H1 (cell line): ENCODE measurements around the gene TEN1. TPM values are rescaled to one million over a fixed set of nuclear protein-coding genes. Genes with fewer than 3 reads are reported as not detected.

ENCODE experiments used
- CTCF ChIA-PET: fragments of 300-600 bp; sonication (Branson Sonifier 250); formaldehyde crosslinking; loops from one replicate; lab custom pipeline; 2021; ENCODE audit not compliant: partially characterized antibody; lab: Charles Lee
- POLR2A ChIA-PET: fragments of 300-600 bp; sonication (Branson Sonifier 250); formaldehyde crosslinking; loops from one replicate; lab custom pipeline; 2021; ENCODE audit warnings: inconsistent platforms; ENCODE audit not compliant: partially characterized antibody; lab: Charles Lee
- DNase-seq, 2 experiments: peaks; one replicate each; pipeline versions ENCODE4 v3.0.0 to v3.0.0-alpha.2; 2010 to 2022; ENCODE audit warnings: low spot score in 2 of 2, low read depth in 1 of 2, mixed read lengths in 1 of 2
- FAIRE-seq: peaks from 2 replicates; lab custom pipeline; 2011; peaks lifted over from hg19 to GRCh38; lab: Jason Lieb, UNC
- H2AFZ ChIP-seq: 2 replicates; pipeline ENCODE4 v1.8.1; 2012; ENCODE audit warnings: low read length, inconsistent platforms
- H2AK5ac ChIP-seq: 2 replicates; pipeline ENCODE4 v1.6.1; 2013; ENCODE audit warnings: low read depth, low read length
- H2BK120ac ChIP-seq: replicated peaks from 2 replicates; pipeline ENCODE3; 2013; ENCODE audit warnings: low read depth, low read length, inconsistent platforms
- H2BK12ac ChIP-seq: 2 replicates; pipeline ENCODE4 v1.6.1; 2013; ENCODE audit warnings: low read depth, low read length
- H2BK15ac ChIP-seq: 2 replicates; pipeline ENCODE4 v1.6.1; 2013; ENCODE audit warnings: low read length
- H2BK20ac ChIP-seq: 2 replicates; pipeline ENCODE4 v1.6.1; 2013; ENCODE audit warnings: low read length
- H2BK5ac ChIP-seq: 2 replicates; pipeline ENCODE4 v1.6.1; 2013; ENCODE audit warnings: low read depth, low read length
- H3K14ac ChIP-seq: 2 replicates; pipeline ENCODE4 v1.6.1; 2013; ENCODE audit warnings: inconsistent platforms; ENCODE audit not compliant: insufficient read length
- H3K18ac ChIP-seq: 2 replicates; pipeline ENCODE4 v1.6.1; 2013; ENCODE audit warnings: low read length; ENCODE audit errors: extremely low read depth
- H3K23ac ChIP-seq: 2 replicates; pipeline ENCODE4 v1.6.1; 2013; ENCODE audit warnings: inconsistent platforms; ENCODE audit not compliant: insufficient read length
- H3K23me2 ChIP-seq: 2 replicates; pipeline ENCODE4 v1.6.1; 2013; ENCODE audit warnings: low read depth, low read length
- H3K27ac ChIP-seq: 2 replicates; pipeline ENCODE4 v1.6.1; 2011; ENCODE audit warnings: low read depth, low read length, inconsistent platforms
- H3K27me3 ChIP-seq, 4 experiments: replicated peaks in 1 of 4; 1 replicate in 1 of 4; 2 replicates in 3 of 4; pipeline versions ENCODE4 v1.6.1 to v1.8.1; 2011 to 2013; ENCODE audit warnings: low read length in 3 of 4, mild to moderate bottlenecking in 3 of 4, inconsistent platforms in 2 of 4, mixed read lengths in 2 of 4, moderate library complexity in 1 of 4; ENCODE audit not compliant: control insufficient read depth in 3 of 4, insufficient read depth in 3 of 4; ENCODE audit errors: extremely low read depth in 1 of 4
- H3K36me3 ChIP-seq, 4 experiments: 2 replicates each; pipeline versions ENCODE4 v1.6.1 to v1.8.1; 2011 to 2013; ENCODE audit warnings: mild to moderate bottlenecking in 4 of 4, low read length in 3 of 4, moderate library complexity in 2 of 4, control low read depth in 1 of 4, inconsistent platforms in 1 of 4; ENCODE audit not compliant: insufficient read depth in 4 of 4, control insufficient read depth in 2 of 4
- H3K4ac ChIP-seq: replicated peaks from 2 replicates; pipeline ENCODE3; 2013; ENCODE audit warnings: low read length, low read depth, mixed read lengths, inconsistent platforms; ENCODE audit not compliant: insufficient read length
- H3K4me1 ChIP-seq, 4 experiments: replicated peaks in 1 of 4; 1 replicate in 1 of 4; 2 replicates in 3 of 4; pipeline versions ENCODE4 v1.6.1 to v1.8.1; 2011 to 2013; ENCODE audit warnings: low read length in 3 of 4, inconsistent platforms in 2 of 4, mixed read lengths in 1 of 4; ENCODE audit not compliant: insufficient read depth in 4 of 4, control insufficient read depth in 3 of 4
- H3K4me2 ChIP-seq, 2 experiments: 2 replicates each; pipeline versions ENCODE4 v1.6.1 to v1.8.1; 2011 to 2013; ENCODE audit warnings: low read depth in 2 of 2, low read length in 2 of 2, control low read depth in 1 of 2, inconsistent platforms in 1 of 2, mild to moderate bottlenecking in 1 of 2; ENCODE audit not compliant: insufficient read depth in 1 of 2
- H3K4me3 ChIP-seq, 4 experiments: fragments of 200-600, 300-600 bp in 1 of 4; sonication (generic), shearing (Covaris generic), sonication (Bioruptor Twin) in 1 of 4; 2 replicates each; pipeline versions ENCODE4 v1.5.1 to v1.8.1; 2011 to 2016; ENCODE audit warnings: low read length in 4 of 4, low read depth in 3 of 4, control low read depth in 2 of 4, inconsistent platforms in 2 of 4, mild to moderate bottlenecking in 2 of 4, mixed read lengths in 1 of 4, moderate library complexity in 1 of 4; ENCODE audit not compliant: insufficient read depth in 2 of 4; ENCODE audit errors: extremely low read depth in 1 of 4
- H3K56ac ChIP-seq: replicated peaks from 2 replicates; pipeline ENCODE3; 2013; ENCODE audit warnings: low read depth, mild to moderate bottlenecking, mixed read lengths, low read length, inconsistent platforms; ENCODE audit not compliant: insufficient read length
- H3K79me1 ChIP-seq: 2 replicates; pipeline ENCODE4 v1.6.1; 2013; ENCODE audit warnings: low read depth, low read length, control low read depth
- H3K79me2 ChIP-seq, 2 experiments: 2 replicates each; pipeline versions ENCODE4 v1.6.1 to v1.8.1; 2012 to 2013; ENCODE audit warnings: low read length in 2 of 2, mild to moderate bottlenecking in 2 of 2, inconsistent platforms in 1 of 2; ENCODE audit not compliant: insufficient read depth in 2 of 2, control insufficient read depth in 1 of 2
- H3K9ac ChIP-seq, 4 experiments: replicated peaks in 1 of 4; 1 replicate in 1 of 4; 2 replicates in 3 of 4; pipeline versions ENCODE4 v1.6.1 to v1.8.1; 2011 to 2013; ENCODE audit warnings: low read depth in 3 of 4, low read length in 3 of 4, control low read depth in 2 of 4, mild to moderate bottlenecking in 2 of 4, moderate library complexity in 2 of 4, inconsistent platforms in 1 of 4; ENCODE audit errors: extremely low read depth in 1 of 4
- H3K9me3 ChIP-seq, 2 experiments: 2 replicates each; pipeline versions ENCODE4 v1.6.1 to v1.8.1; 2012 to 2013; ENCODE audit warnings: mild to moderate bottlenecking in 2 of 2, moderate library complexity in 2 of 2, control low read depth in 1 of 2, inconsistent platforms in 1 of 2, low read depth in 1 of 2, low read length in 1 of 2, mixed read lengths in 1 of 2; ENCODE audit not compliant: insufficient read depth in 2 of 2
- H4K20me1 ChIP-seq, 2 experiments: replicated peaks in 1 of 2; 2 replicates each; pipeline versions ENCODE3 to v1.8.1; 2011 to 2013; ENCODE audit warnings: inconsistent platforms in 2 of 2, low read length in 2 of 2, mild to moderate bottlenecking in 1 of 2; ENCODE audit not compliant: insufficient read depth in 2 of 2, control insufficient read depth in 1 of 2
- H4K5ac ChIP-seq: 2 replicates; pipeline ENCODE4 v1.6.1; 2013; ENCODE audit warnings: low read length, low read depth, mixed read lengths, inconsistent platforms; ENCODE audit not compliant: insufficient read length
- H4K8ac ChIP-seq: 2 replicates; pipeline ENCODE4 v1.8.0; 2013; ENCODE audit warnings: mild to moderate bottlenecking, moderate library complexity, low read length, inconsistent platforms; ENCODE audit not compliant: insufficient read depth; ENCODE audit errors: extremely low read depth
- H4K91ac ChIP-seq: replicated peaks from 2 replicates; pipeline ENCODE3; 2013; ENCODE audit warnings: low read length, mixed read lengths, inconsistent platforms; ENCODE audit not compliant: insufficient read length
- BACH1 ChIP-seq: IDR thresholded peaks from 2 replicates; pipeline ENCODE4 v1.6.1; 2012; ENCODE audit warnings: low read length, improper control_type of control experiment
- CTBP2 ChIP-seq: IDR thresholded peaks from 2 replicates; pipeline ENCODE4 v1.7.0; 2011; ENCODE audit warnings: borderline replicate concordance, mild to moderate bottlenecking, moderate library complexity, mixed read lengths, low read length; ENCODE audit not compliant: insufficient read depth, insufficient read length
- KDM5A ChIP-seq: fragments of 200-600 bp; IDR thresholded peaks from 2 replicates; pipeline ENCODE4 v1.7.1; 2012; ENCODE audit warnings: mild to moderate bottlenecking, low read length, inconsistent platforms, mixed read lengths
- NRF1 ChIP-seq: IDR thresholded peaks from 2 replicates; pipeline ENCODE4 v1.6.1; 2011; ENCODE audit warnings: mild to moderate bottlenecking, low read depth, low read length, improper control_type of control experiment
- POLR2AphosphoS5 ChIP-seq: IDR thresholded peaks from 2 replicates; pipeline ENCODE4 v1.6.1; 2011; ENCODE audit warnings: low read depth, low read length
- TBP ChIP-seq: IDR thresholded peaks from 2 replicates; pipeline ENCODE4 v1.6.1; 2011; ENCODE audit warnings: low read depth, low read length, improper control_type of control experiment
- TEAD4 ChIP-seq: IDR thresholded peaks from 2 replicates; pipeline ENCODE4 v1.6.1; 2012; ENCODE audit warnings: low read depth, low read length, inconsistent platforms, mixed read lengths
- WGBS, 2 experiments: shearing (Covaris generic) in 1 of 2; methylation state at CpG; one replicate each; pipeline versions ENCODE4 v1.1.6 to v1.1.7; 2013 to 2015; ENCODE audit warnings: low lambda C conversion rate in 2 of 2, mixed read lengths in 2 of 2, inconsistent platforms in 1 of 2, low coverage in 1 of 2, missing lambda C conversion rate in 1 of 2; ENCODE audit not compliant: insufficient replicate concordance in 2 of 2, insufficient coverage in 1 of 2, insufficient read length in 1 of 2; ENCODE audit errors: extremely low coverage in 1 of 2, missing lambda C conversion rate in 1 of 2; 5-methylcytosine and 5-hydroxymethylcytosine counted together
- polyA plus RNA-seq, 7 experiments: library from polyadenylated mRNA; depleted of rRNA in 3 of 7; stranded (reverse) in 5 of 7; unstranded in 2 of 7; fragments of >200 nt in 5 of 7; fragments of 200-250 nt in 2 of 7; gene quantifications; 1 replicate in 5 of 7; 2 replicates in 1 of 7; 4 replicates in 1 of 7; pipeline versions ENCODE4 v1.2.1 to v1.2.3, GENCODE V29; 2011 to 2013; ENCODE audit warnings: missing spikeins in 2 of 7, mixed read lengths in 2 of 7
- total RNA-seq: library from RNA; stranded (reverse); fragmentation: NEBNext Ultra II Directional; extraction: Animal tissue kit (Norgen Biotek cat#: 25700); gene quantifications from 2 replicates; pipeline ENCODE4 v1.2.1, GENCODE V29; 2021

The TEN1 gene
- total and polyA plus RNA-seq, 2 of the 8 experiments (the other 6 are each of a cell fraction or from before 2014, with no cell fraction given), result 15.9 to 18.7 TPM

DNA sequence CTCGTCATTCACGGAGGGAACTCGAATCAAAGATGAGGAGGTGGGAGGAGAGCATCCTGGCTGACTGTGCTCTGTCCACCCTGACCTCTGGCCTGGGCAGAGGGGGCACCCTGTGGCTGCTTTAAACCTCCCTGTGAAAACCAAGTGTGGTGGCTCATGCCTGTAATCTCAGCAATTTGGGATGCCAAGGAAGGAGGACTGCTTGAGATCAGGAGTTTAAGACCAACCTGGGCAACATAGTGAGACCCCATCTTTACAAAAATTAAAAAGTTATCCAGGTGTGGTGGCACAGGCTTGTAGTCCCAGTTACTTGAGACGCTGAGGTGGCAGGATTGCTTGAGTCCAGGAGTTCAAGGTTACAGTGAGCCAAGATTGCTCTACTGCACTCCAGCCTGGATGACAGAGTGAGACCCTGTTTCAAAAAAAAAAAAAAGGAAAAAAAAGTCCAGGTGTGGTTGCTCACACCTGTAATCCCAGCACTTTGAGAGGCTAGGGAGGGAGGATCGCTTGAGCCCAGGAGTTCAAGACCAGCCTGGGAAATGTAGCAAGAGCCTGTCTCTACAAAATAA, 15.8 kb downstream of the TEN1 start:
- Histone ChIP-seq H2BK5ac (no peak overlapping the region), H3K23ac (no peak overlapping the region), H3K4me1 (no peaks in the 10 kb centered on the region; a peak in 1 of 7 replicates), H4K8ac (0 out of 2 replicates have a peak overlapping the region, but pooled peaks have one; percentile 51), H3K4ac (no peak overlapping the region), H2BK15ac (no peak overlapping the region), H3K4me3 (no peak overlapping the region), H3K36me3 (peaks cover 3 to 9% (median 5%) of the 10 kb centered on the region in 4 experiments; a peak in 5 of 8 replicates), H3K56ac (no peak overlapping the region), H2AK5ac (no peak overlapping the region), H3K27ac (no peak overlapping the region), H3K23me2 (no peaks in the 10 kb centered on the region), H4K91ac (no peak overlapping the region), H3K79me1 (no peaks in the 10 kb centered on the region), H2BK12ac (no peak overlapping the region), H2BK120ac (no peak overlapping the region), H2AFZ (no peak overlapping the region), H3K14ac (no peak overlapping the region), H3K79me2 (no peaks in the 10 kb centered on the region), H3K18ac (no peak overlapping the region), H3K9me3 (no peaks in the 10 kb centered on the region), H3K9ac (no peak overlapping the region), H2BK20ac (no peak overlapping the region), H3K27me3 (no peaks in the 10 kb centered on the region), H3K4me2 (no peak overlapping the region), H4K20me1 (no peaks in the 10 kb centered on the region), H4K5ac (no peak overlapping the region)
- CTCF ChIA-PET, result interaction anchor here (0.6 to 32.0 kb wide), 7 partner anchors 11 to 298 kb away, joined by 3 to 885 read pairs (median 4); partner anchors contain the start of genes MRPL38 and TRIM65
- DNase-seq (no peak), FAIRE-seq (no peak)
- POLR2A ChIA-PET, result interaction anchor here (1.1 kb wide), 1 partner anchor 26 kb away, joined by 3 read pairs; no protein-coding TSS in a partner anchor
- no peak for TF ChIP-seq NRF1
- TF ChIP-seq TBP, result no peak
- no peak for TF ChIP-seq POLR2AphosphoS5
- TF ChIP-seq CTBP2, result no peak
- no peak for TF ChIP-seq BACH1
- no peak for TF ChIP-seq KDM5A
- no peak for TF ChIP-seq TEAD4
- 92% methylated on average over 5 of the region's 5 CpGs; no CpG with 5 or more reads in 1 of the 2 experiments for WGBS, 2 experiments
